CD4-positive, alpha-beta T cell treated with Interleukin-17A for 4 hours (primary cell): ENCODE results near the gene WFIKKN2.

ENCODE experiments used
- DNase-seq: peaks from one replicate; pipeline ENCODE4 v3.0.0-alpha.2; 2020; ENCODE audit warnings: mixed read lengths

Gene WFIKKN2

GRCh38 chr17:50837286-50837979 lies 2.0 kb downstream of the WFIKKN2 start:
- DNase-seq: no peak

- DNase-seq: no peak
Measured at GRCh38 chr17:50837980-50838954, 2.9 kb downstream of the WFIKKN2 start.

GRCh38 chr17:50839591-50840310 lies 4.4 kb downstream of the WFIKKN2 start:
- DNase-seq: no peak

DNA sequence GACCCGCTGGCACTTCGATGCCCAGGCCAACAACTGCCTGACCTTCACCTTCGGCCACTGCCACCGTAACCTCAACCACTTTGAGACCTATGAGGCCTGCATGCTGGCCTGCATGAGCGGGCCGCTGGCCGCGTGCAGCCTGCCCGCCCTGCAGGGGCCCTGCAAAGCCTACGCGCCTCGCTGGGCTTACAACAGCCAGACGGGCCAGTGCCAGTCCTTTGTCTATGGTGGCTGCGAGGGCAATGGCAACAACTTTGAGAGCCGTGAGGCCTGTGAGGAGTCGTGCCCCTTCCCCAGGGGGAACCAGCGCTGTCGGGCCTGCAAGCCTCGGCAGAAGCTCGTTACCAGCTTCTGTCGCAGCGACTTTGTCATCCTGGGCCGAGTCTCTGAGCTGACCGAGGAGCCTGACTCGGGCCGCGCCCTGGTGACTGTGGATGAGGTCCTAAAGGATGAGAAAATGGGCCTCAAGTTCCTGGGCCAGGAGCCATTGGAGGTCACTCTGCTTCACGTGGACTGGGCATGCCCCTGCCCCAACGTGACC lies 5.0 kb downstream of the WFIKKN2 start:
- no peak for DNase-seq

DNA sequence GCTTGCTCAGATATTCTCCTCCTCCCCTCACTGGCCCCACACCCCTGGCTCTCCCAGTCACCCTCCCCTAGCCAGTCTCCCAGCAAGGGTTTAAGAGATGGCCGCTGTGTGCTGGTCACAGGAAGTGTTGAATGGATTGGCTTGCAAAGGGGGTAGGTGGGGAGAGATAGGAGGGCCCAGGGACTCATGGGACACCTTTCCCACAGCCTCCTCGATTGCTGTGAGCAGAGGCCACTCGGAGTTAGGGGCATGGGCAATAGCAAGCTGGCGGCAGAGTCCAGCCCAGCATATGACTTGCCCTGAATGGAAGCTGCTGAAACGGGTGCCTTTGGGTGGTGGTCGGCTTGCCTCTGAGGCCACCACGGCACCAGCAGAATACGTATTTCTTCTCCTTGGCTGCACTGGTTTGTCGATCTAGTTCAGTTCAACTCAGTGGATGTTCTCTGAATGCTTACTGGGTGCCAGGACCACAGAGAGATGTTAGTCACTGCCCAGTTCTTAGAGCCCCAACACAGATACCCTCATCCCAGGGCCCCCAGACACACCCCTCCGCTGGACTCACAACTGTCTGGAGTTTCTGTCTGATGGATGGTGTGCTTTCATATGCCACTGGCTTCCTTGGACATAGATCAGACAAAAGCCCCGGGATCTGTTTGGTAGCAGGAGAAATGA lies 6.0 kb downstream of the WFIKKN2 start:
- no peak for DNase-seq

- peak; percentile 67 for DNase-seq
Measured at GRCh38 chr17:50841949-50842354, 6.6 kb downstream of the WFIKKN2 start.

GRCh38 chr17:50842506-50843149 lies 7.2 kb downstream of the WFIKKN2 start:
- DNase-seq: no peak

DNA sequence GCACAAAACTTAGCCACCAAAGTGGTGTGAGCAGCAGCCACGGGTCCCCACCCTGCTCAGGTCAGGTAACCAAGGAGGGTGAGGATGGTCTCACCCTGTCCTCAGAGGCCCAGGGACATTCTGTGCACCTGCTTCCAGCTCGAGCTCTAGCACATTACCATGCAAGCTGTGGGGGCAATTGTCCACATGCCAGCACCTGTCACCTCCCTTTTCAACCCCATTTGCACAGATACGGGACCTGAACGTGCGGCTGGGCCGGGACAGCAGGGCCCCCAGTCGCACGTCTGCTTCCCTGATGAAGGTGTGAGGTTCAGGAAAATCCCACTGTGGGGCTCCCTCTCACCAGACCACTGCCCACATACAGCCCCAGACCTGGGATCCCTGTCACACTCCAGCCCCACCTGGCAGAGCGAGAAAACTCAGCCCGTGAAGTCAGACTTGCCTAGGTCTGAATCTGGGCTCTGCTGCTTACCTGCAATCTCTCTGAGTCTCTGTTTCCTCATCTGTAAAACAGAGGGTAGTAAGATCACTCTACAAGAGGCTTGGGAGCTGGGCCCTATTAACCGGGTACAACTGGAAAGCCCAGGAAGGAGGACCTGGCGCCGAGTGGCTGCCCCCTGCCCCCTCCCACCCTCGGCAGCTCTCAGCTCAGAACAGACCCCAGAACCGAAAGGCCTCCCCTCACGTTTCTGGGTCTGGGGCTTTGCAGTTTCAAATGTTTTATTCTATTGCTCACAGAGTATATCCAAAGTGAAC lies 7.9 kb downstream of the WFIKKN2 start:
- no peak for DNase-seq

DNA sequence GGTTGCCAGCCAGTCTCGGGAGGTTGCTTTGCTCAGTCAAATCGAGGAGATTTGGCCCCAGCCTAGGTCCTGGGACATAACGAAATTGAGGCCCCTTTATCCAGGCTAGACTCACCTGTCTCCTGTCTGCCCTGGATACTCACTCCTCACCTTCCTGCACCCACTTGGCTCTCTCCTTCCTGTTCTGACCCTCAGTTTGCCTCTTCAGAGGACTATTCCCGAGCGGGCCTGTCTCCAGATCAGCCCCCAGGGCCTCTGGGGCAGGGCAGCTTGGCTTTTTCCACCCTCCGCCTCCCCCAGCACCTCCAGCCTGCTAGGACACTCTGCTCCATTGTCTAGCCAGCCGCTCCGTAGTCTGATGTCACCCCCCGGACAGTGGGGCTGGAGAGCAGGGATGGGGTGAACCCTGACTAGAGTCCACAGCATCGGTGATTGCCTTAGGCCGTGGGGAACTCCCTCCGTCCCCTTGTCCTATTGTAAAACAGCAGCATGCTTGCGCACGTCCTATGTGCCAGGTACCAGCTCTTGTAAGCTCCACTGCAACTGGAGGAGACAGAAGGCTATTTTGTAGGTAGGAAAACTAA lies 8.8 kb downstream of the WFIKKN2 start:
- no peak for DNase-seq

GRCh38 chr17:50845240-50846147 lies 10.1 kb downstream of the WFIKKN2 start:
- DNase-seq: no peak

DNA sequence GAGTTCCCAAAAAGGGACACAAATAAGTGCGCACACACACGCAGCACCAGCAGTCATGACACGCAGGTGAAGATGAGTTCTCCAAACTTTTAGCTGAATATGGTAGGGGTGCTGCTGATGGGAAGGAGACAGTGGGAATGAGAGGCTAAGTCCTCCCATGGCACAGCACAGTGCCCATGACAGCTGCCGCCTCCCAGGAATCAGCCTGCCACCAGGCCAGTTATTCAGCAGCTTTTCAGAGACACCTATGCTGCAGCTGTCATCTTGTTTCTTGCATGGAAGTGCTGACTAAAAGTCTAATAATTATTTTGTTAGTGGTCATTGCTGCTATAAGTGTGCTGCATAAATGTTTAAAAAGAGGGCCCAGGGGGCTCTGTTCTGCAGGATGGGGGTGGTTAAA lies 12.2 kb downstream of the WFIKKN2 start:
- no peak for DNase-seq

DNA sequence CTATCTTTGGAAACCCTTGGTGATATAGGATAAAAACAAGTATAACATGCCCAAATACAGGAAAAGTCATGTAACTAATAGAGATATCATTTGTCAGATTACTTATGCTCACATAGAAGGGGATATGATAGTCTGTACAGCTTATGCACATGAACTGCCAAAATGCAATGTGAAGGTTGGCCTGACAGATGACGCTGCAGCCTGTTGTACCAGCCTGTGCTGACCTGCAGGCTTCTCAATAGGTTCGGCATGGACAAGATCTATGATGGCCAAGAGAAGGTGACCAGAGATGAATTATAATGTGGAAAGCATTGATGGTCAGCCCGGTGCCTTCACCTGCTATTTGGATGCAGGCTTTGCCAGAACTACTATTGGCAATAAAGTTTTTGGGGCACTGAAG lies 12.7 kb downstream of the WFIKKN2 start:
- DNase-seq: no peak

DNA sequence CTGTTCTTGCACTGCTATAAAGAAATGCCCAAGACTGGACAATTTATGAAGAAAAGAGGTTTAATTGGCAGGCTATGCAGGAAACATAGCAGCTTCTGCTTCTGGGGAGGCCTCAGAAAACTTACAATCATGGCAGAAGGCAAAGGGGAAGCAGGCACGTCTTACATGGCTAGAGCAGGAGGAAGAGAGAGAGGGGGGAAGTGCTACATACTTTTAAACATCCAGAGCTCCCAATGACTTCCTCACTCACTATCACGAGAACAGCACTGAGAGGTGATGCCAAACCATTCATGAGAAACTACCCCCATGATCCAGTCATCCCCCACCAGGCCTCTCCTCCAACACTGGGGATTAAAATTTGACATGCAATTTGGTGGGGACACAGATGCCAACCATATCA lies 13.3 kb downstream of the WFIKKN2 start:
- no peak for DNase-seq

GRCh38 chr17:50850640-50851039 lies 15.3 kb downstream of the WFIKKN2 start:
- DNase-seq: no peak

GRCh38 chr17:50853015-50853615 lies 17.7 kb downstream of the WFIKKN2 start:
- DNase-seq: no peak

- no peak for DNase-seq
Measured at GRCh38 chr17:50853781-50854180, 18.4 kb downstream of the WFIKKN2 start.

DNA sequence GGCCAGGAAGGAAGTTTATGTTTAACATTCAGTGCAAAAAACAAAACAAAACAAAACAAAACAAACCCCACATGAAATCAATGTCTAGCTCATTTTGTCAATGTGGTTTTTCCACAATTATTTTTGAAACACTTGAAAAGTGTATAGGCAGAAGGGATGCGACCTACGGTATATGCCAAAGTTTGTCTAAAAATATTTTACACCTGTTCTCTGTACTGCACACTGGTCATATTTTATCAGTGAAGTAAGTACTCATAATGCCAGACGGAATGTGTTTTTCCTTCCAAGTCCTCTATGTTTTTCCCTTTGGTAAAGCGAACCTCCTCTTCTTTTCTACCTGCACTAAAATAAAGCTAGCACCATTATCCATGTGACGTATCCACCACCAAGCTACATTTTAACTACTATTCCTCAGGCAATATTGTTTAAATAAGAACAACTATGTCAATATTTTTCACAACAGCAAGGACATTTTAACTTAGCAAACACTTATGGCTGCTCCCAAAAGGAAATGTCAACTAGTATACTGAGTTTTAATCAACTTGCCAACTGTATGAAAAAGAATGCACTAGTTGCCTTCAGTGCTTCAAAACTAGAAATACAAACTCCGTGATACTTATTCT lies 20.4 kb downstream of the WFIKKN2 start:
- DNase-seq: no peak

GRCh38 chr17:50856431-50856830 lies 21.0 kb downstream of the WFIKKN2 start:
- DNase-seq: no peak
